Activated naive CD8-positive, alpha-beta T cell treated with anti-CD3 and anti-CD28 coated beads, Interleukin-2, amount 10 ng/mL, durations not matched to agents 7 days and 5 days (primary cell): ENCODE measurements around the gene GOLGA8K. TPM values are rescaled to one million over a fixed set of nuclear protein-coding genes. Genes with fewer than 3 reads are reported as not detected.

Experiments
- total RNA-seq, 2 experiments: library from RNA; stranded (reverse); gene quantifications; one replicate each; pipeline ENCODE4 v1.2.3, GENCODE V29; 2021

Gene GOLGA8K
- total RNA-seq, 2 experiments from 2014 or later = 2.0 to 4.0 TPM

Other genes starting within 250 kb of the GOLGA8K start
- 10 to 100 TPM; 13.9 to 16.6 TPM for gene GOLGA8O, start 52.3 kb upstream of the GOLGA8K start, total RNA-seq
- gene GOLGA8N, start 190.2 kb upstream of the GOLGA8K start, total RNA-seq = 10 to 100 TPM; 41.0 to 44.6 TPM
- 100 to 1,000 TPM in 1 of 2 experiments, 10 to 100 TPM in 1; 96.4 to 108 TPM for gene ARHGAP11A, start 212.2 kb upstream of the GOLGA8K start, total RNA-seq
- 1 to 10 TPM; 2.7 to 2.8 TPM for gene SCG5, start 238.4 kb upstream of the GOLGA8K start, total RNA-seq